Karpas-422 (cell line): ENCODE results near the gene GLYATL1. TPM values are rescaled to one million over a fixed set of nuclear protein-coding genes. Genes with fewer than 3 reads are reported as not detected.

Experiments
- DNase-seq: peaks from one replicate; pipeline ENCODE4 v3.0.0-alpha.2; 2015
- H2AFZ ChIP-seq: fragments of 200-600 bp; sonication (generic); 2 replicates; pipeline ENCODE4 v1.6.1; 2014; ENCODE audit warnings: antibody characterized with exemption, low read length, mixed read lengths
- H3K27ac ChIP-seq: fragments of 200-600 bp; sonication (generic); 2 replicates; pipeline ENCODE4 v1.5.1; 2014; ENCODE audit warnings: mild to moderate bottlenecking, low read length, moderate library complexity
- H3K27me3 ChIP-seq: fragments of 200-600 bp; sonication (generic); 2 replicates; pipeline ENCODE4 v1.6.1; 2014; ENCODE audit warnings: low read length, mixed read lengths
- H3K36me3 ChIP-seq: fragments of 200-600 bp; sonication (generic); 2 replicates; pipeline ENCODE4 v1.6.1; 2014; ENCODE audit warnings: low read length, mixed read lengths; ENCODE audit not compliant: insufficient read depth
- H3K4me1 ChIP-seq: fragments of 200-600 bp; sonication (generic); 2 replicates; pipeline ENCODE4 v1.6.1; 2014; ENCODE audit warnings: mild to moderate bottlenecking, low read length, mixed read lengths
- H3K4me2 ChIP-seq: fragments of 200-600 bp; sonication (generic); 2 replicates; pipeline ENCODE4 v1.6.1; 2014; ENCODE audit warnings: low read length, low read depth, mild to moderate bottlenecking; ENCODE audit not compliant: poor library complexity, severe bottlenecking
- H3K4me3 ChIP-seq: fragments of 200-600 bp; sonication (generic); 2 replicates; pipeline ENCODE4 v1.5.1; 2014; ENCODE audit warnings: mild to moderate bottlenecking, antibody characterized with exemption, low read length, mixed read lengths
- H3K79me2 ChIP-seq: fragments of 200-600 bp; sonication (generic); 2 replicates; pipeline ENCODE4 v1.6.1; 2014; ENCODE audit warnings: mild to moderate bottlenecking, low read length, mixed read lengths
- H3K9ac ChIP-seq: fragments of 200-600 bp; sonication (generic); 2 replicates; pipeline ENCODE4 v1.6.0; 2014; ENCODE audit warnings: low read length
- H3K9me2 ChIP-seq: fragments of 200-600 bp; sonication (generic), shearing (Covaris generic); replicated peaks from 2 replicates; pipeline ENCODE4 v1.6.0; 2014; ENCODE audit warnings: mild to moderate bottlenecking, low read length, moderate library complexity; ENCODE audit not compliant: insufficient read depth
- H3K9me3 ChIP-seq: fragments of 300-700, 200-600 bp; sonication (generic); 2 replicates; pipeline ENCODE4 v1.6.1; 2014; ENCODE audit warnings: low read length, mixed read lengths
- H4K20me1 ChIP-seq: fragments of 200-600 bp; sonication (generic); 2 replicates; pipeline ENCODE4 v1.6.1; 2014; ENCODE audit warnings: mild to moderate bottlenecking, antibody characterized with exemption, low read length, low read depth; ENCODE audit not compliant: insufficient read depth
- total RNA-seq: library from RNA; depleted of rRNA; stranded (reverse); fragments of >200 nt; shearing (Covaris generic); gene quantifications from 2 replicates; pipeline ENCODE4 v1.2.3, GENCODE V29; 2014; ENCODE audit warnings: low replicate concordance

Gene GLYATL1
- total RNA-seq, 1 experiment from 2014 or later: not detected

GRCh38 chr11:58921778-58922390, 17.4 kb upstream of the GLYATL1 start:
- H3K4me3 ChIP-seq: no peak overlapping the region
- no peak overlapping the region for H3K4me2 ChIP-seq
- H3K9me2 ChIP-seq: no peaks in the 10 kb centered on the region
- H2AFZ ChIP-seq: no peak overlapping the region
- H3K27me3 ChIP-seq: no peaks in the 10 kb centered on the region; the same call in 1 of the 2 replicates
- H3K79me2 ChIP-seq: no peaks in the 10 kb centered on the region
- no peak for DNase-seq
- no peak overlapping the region for H3K9ac ChIP-seq
- no peak overlapping the region for H3K27ac ChIP-seq
- no peaks in the 10 kb centered on the region for H4K20me1 ChIP-seq
- H3K36me3 ChIP-seq: no peaks in the 10 kb centered on the region
- peaks cover 9% of the 10 kb centered on the region for H3K4me1 ChIP-seq
- H3K9me3 ChIP-seq: peaks cover 10% of the 10 kb centered on the region

DNA sequence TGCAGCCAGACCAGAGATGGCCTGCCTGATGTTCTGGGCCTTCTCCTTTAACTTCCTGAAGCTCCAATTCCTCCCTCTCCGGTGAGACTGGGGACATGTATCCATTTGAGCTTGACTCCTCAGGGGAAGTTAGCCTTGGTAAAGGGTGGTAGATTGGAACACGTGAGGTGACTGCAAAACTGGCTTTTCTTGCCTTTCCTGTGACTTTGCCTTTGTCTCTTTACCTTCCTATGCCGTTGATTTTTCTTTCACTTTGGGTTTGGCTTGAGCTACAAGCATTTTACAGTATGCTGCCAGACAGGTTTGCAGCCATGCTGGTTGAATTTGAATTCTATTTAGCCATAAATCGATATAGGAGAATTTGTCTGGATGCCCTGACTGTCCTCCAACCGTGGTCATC, 16.8 kb upstream of the GLYATL1 start:
- H3K27me3 ChIP-seq: no peaks in the 10 kb centered on the region; the same call in 1 of the 2 replicates
- no peak overlapping the region for H2AFZ ChIP-seq
- H3K9me2 ChIP-seq: no peaks in the 10 kb centered on the region
- DNase-seq: no peak
- no peak overlapping the region for H3K9ac ChIP-seq
- H3K4me2 ChIP-seq: no peak overlapping the region
- H3K36me3 ChIP-seq: no peaks in the 10 kb centered on the region
- H4K20me1 ChIP-seq: no peaks in the 10 kb centered on the region
- H3K4me3 ChIP-seq: no peak overlapping the region
- peaks cover 9% of the 10 kb centered on the region for H3K4me1 ChIP-seq
- H3K27ac ChIP-seq: no peak overlapping the region
- H3K79me2 ChIP-seq: no peaks in the 10 kb centered on the region
- peaks cover 4% of the 10 kb centered on the region for H3K9me3 ChIP-seq

GRCh38 chr11:58923300-58923788, 15.9 kb upstream of the GLYATL1 start:
- H3K79me2 ChIP-seq: no peaks in the 10 kb centered on the region
- DNase-seq: peak; percentile 74
- H3K4me1 ChIP-seq: peaks cover 9% of the 10 kb centered on the region
- H3K9me3 ChIP-seq: no peaks in the 10 kb centered on the region
- no peak overlapping the region for H3K27ac ChIP-seq
- no peaks in the 10 kb centered on the region for H4K20me1 ChIP-seq
- H3K9me2 ChIP-seq: no peaks in the 10 kb centered on the region
- H3K4me3 ChIP-seq: no peak overlapping the region
- no peaks in the 10 kb centered on the region for H3K36me3 ChIP-seq
- no peak overlapping the region for H2AFZ ChIP-seq
- H3K27me3 ChIP-seq: no peaks in the 10 kb centered on the region; the same call in 1 of the 2 replicates
- H3K9ac ChIP-seq: no peak overlapping the region
- H3K4me2 ChIP-seq: no peak overlapping the region

DNA sequence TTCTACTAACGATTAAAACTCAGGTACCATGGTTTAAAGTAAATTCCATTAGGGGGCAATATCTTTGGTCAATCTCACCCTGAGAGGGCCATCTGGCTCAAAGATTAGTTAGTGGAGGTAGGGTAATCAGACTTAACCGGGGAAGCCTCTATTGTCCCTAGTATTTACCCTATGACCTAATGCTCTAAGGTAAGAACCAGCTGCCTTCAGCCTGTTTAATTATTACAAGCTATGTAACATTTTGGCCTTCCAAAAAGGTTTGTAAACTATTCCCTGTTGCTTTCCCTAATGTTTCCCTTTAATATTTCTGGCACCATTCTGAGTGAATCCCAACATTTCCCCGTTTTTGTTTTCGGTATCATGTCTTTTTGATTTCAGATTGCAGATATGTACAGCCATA, 15.1 kb upstream of the GLYATL1 start:
- H4K20me1 ChIP-seq: no peaks in the 10 kb centered on the region
- no peak overlapping the region for H2AFZ ChIP-seq
- H3K4me2 ChIP-seq: no peak overlapping the region
- H3K27ac ChIP-seq: no peak overlapping the region
- H3K4me3 ChIP-seq: no peak overlapping the region
- no peak for DNase-seq
- H3K9me3 ChIP-seq: no peaks in the 10 kb centered on the region
- H3K9ac ChIP-seq: no peak overlapping the region
- no peaks in the 10 kb centered on the region for H3K9me2 ChIP-seq
- no peaks in the 10 kb centered on the region for H3K36me3 ChIP-seq
- no peaks in the 10 kb centered on the region for H3K79me2 ChIP-seq
- H3K27me3 ChIP-seq: no peaks in the 10 kb centered on the region; the same call in 1 of the 2 replicates
- peaks cover 9% of the 10 kb centered on the region for H3K4me1 ChIP-seq

- H3K79me2 ChIP-seq: no peaks in the 10 kb centered on the region
- no peak overlapping the region for H3K9ac ChIP-seq
- H3K36me3 ChIP-seq: no peaks in the 10 kb centered on the region
- no peaks in the 10 kb centered on the region for H3K27me3 ChIP-seq
- H4K20me1 ChIP-seq: no peaks in the 10 kb centered on the region
- H3K4me1 ChIP-seq: peaks cover 9% of the 10 kb centered on the region
- no peak overlapping the region for H3K27ac ChIP-seq
- H3K4me2 ChIP-seq: no peak overlapping the region
- no peak for DNase-seq
- no peaks in the 10 kb centered on the region for H3K9me2 ChIP-seq
- H3K4me3 ChIP-seq: no peak overlapping the region
- H3K9me3 ChIP-seq: no peaks in the 10 kb centered on the region
- no peak overlapping the region for H2AFZ ChIP-seq
Measured at GRCh38 chr11:58926251-58926650, 13.0 kb upstream of the GLYATL1 start.

GRCh38 chr11:58926695-58927094, 12.6 kb upstream of the GLYATL1 start:
- no peak overlapping the region for H2AFZ ChIP-seq

GRCh38 chr11:58927393-58928106, 11.7 kb upstream of the GLYATL1 start:
- H3K27me3 ChIP-seq: no peaks in the 10 kb centered on the region
- no peak overlapping the region for H3K4me2 ChIP-seq
- peak; percentile 54 for DNase-seq
- H3K9me3 ChIP-seq: no peaks in the 10 kb centered on the region
- H3K4me1 ChIP-seq: peaks cover 5% of the 10 kb centered on the region
- no peak overlapping the region for H3K4me3 ChIP-seq
- no peak overlapping the region for H3K27ac ChIP-seq
- no peaks in the 10 kb centered on the region for H3K36me3 ChIP-seq
- H3K9ac ChIP-seq: no peak overlapping the region
- no peaks in the 10 kb centered on the region for H3K79me2 ChIP-seq
- H3K9me2 ChIP-seq: no peaks in the 10 kb centered on the region
- no peak overlapping the region for H2AFZ ChIP-seq
- no peaks in the 10 kb centered on the region for H4K20me1 ChIP-seq

More at GRCh38 chr11:58926695-58927094, 12.6 kb upstream of the GLYATL1 start:
- Histone ChIP-seq H4K20me1 (no peaks in the 10 kb centered on the region), H3K9me3 (no peaks in the 10 kb centered on the region), H3K9ac (no peak overlapping the region), H3K4me1 (peaks cover 9% of the 10 kb centered on the region), H3K4me2 (no peak overlapping the region), H3K27me3 (no peaks in the 10 kb centered on the region), H3K79me2 (no peaks in the 10 kb centered on the region), H3K9me2 (no peaks in the 10 kb centered on the region), H3K4me3 (no peak overlapping the region), H3K36me3 (no peaks in the 10 kb centered on the region), H3K27ac (no peak overlapping the region)
- no peak for DNase-seq

DNA sequence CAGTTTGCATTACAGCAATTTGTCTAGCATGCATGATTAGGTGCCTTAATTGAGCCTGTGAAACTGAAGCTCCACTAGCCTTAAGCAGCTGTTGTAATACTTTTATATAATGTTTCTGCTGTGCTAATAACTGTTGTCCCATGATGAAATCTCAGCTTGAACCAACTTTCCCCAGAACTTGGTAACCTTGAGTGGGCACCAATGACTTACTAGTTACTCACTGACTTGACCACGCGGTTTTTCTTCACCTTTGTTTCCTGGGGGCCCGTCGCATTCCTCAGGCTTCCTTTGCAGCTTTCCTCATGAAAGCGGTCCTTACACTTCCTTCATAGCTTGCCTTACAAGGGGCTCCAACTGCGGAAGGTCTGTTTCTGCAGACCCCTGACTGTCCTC, 11.2 kb upstream of the GLYATL1 start:
- H3K9me3 ChIP-seq: no peaks in the 10 kb centered on the region
- H3K36me3 ChIP-seq: no peaks in the 10 kb centered on the region
- no peak overlapping the region for H2AFZ ChIP-seq
- H3K4me2 ChIP-seq: no peak overlapping the region
- H3K9me2 ChIP-seq: no peaks in the 10 kb centered on the region
- no peak overlapping the region for H3K4me3 ChIP-seq
- no peak overlapping the region for H3K9ac ChIP-seq
- peaks cover 3% of the 10 kb centered on the region; the same call in 1 of the 2 replicates for H3K4me1 ChIP-seq
- H4K20me1 ChIP-seq: no peaks in the 10 kb centered on the region
- no peaks in the 10 kb centered on the region for H3K79me2 ChIP-seq
- no peak overlapping the region for H3K27ac ChIP-seq
- H3K27me3 ChIP-seq: no peaks in the 10 kb centered on the region
- no peak for DNase-seq
